CD4-positive, CD25-positive, alpha-beta regulatory T cell (primary cell): ENCODE results near the gene PRR12. TPM values are rescaled to one million over a fixed set of nuclear protein-coding genes. Genes with fewer than 3 reads are reported as not detected.

ENCODE experiments used
- ATAC-seq, 2 donors: fragments of 150-1000 bp; cut with Tn5 transposase; one replicate each; pipeline ENCODE4 v1.10.0; 2021; ENCODE audit warnings: low read depth in 2 of 2, moderate number of reproducible peaks in 2 of 2, moderate library complexity in 1 of 2
- DNase-seq, 3 donors: peaks; one replicate each; pipeline versions ENCODE4 v3.0.0 to v3.0.0-alpha.2; 2012 to 2022; ENCODE audit warnings: mixed read lengths in 1 of 3
- H3K27ac ChIP-seq: one replicate; pipeline ENCODE4 v1.7.0; 2013; ENCODE audit warnings: mild to moderate bottlenecking, low read length; ENCODE audit not compliant: insufficient read depth, poor library complexity, severe bottlenecking
- H3K27me3 ChIP-seq: one replicate; pipeline ENCODE4 v1.7.0; 2013; ENCODE audit warnings: low read length; ENCODE audit not compliant: control insufficient read depth, insufficient read depth
- H3K36me3 ChIP-seq: one replicate; pipeline ENCODE4 v1.7.0; 2013; ENCODE audit warnings: mild to moderate bottlenecking, low read length, moderate library complexity; ENCODE audit not compliant: control insufficient read depth, insufficient read depth
- H3K4me1 ChIP-seq: 2 replicates; pipeline ENCODE4 v1.7.0; 2013; ENCODE audit warnings: mild to moderate bottlenecking, low read length; ENCODE audit not compliant: insufficient read depth, control insufficient read depth, poor library complexity, severe bottlenecking
- H3K4me3 ChIP-seq: one replicate; pipeline ENCODE4 v1.7.0; 2013; ENCODE audit warnings: low read depth, mild to moderate bottlenecking, low read length, moderate library complexity
- H3K9me3 ChIP-seq, 2 experiments: 1 replicate in 1 of 2; 2 replicates in 1 of 2; pipeline ENCODE4 v1.7.0; 2013; ENCODE audit warnings: low read length in 2 of 2, mild to moderate bottlenecking in 1 of 2, moderate library complexity in 1 of 2; ENCODE audit not compliant: control insufficient read depth in 2 of 2
- H3K27ac Mint-ChIP-seq, 3 donors: one replicate each; pipeline ENCODE4 v1.8.0; 2020 to 2022; ENCODE audit warnings: mild to moderate bottlenecking in 3 of 3, mixed read lengths in 3 of 3, moderate library complexity in 2 of 3
- H3K27me3 Mint-ChIP-seq: one replicate; pipeline ENCODE4 v1.8.0; 2022; ENCODE audit warnings: mild to moderate bottlenecking, mixed read lengths
- H3K36me3 Mint-ChIP-seq: one replicate; pipeline ENCODE4 v1.8.0; 2020; ENCODE audit warnings: mixed read lengths
- H3K4me1 Mint-ChIP-seq, 4 donors: one replicate each; pipeline ENCODE4 v1.8.0; 2020 to 2022; ENCODE audit warnings: mixed read lengths in 4 of 4, mild to moderate bottlenecking in 1 of 4
- H3K4me3 Mint-ChIP-seq, 4 donors: one replicate each; pipeline ENCODE4 v1.8.0; 2020 to 2022; ENCODE audit warnings: mild to moderate bottlenecking in 4 of 4, mixed read lengths in 4 of 4, moderate library complexity in 3 of 4
- H3K9me3 Mint-ChIP-seq, 7 donors: one replicate each; pipeline ENCODE4 v1.8.0; 2020 to 2022; ENCODE audit warnings: mixed read lengths in 7 of 7, mild to moderate bottlenecking in 3 of 7, moderate library complexity in 2 of 7
- polyA plus RNA-seq, 4 donors: library from polyadenylated mRNA; unstranded; fragments of 300-500 nt; fragmentation: Illumina TruSeq; gene quantifications; one replicate each; pipeline ENCODE4 v1.2.3, GENCODE V29; 2021
- total RNA-seq: library from RNA; stranded (reverse); gene quantifications from one replicate; pipeline ENCODE4 v1.2.3, GENCODE V29; 2022

PRR12 gene
- total and polyA plus RNA-seq, 5 donors from 2014 or later: 0.05 to 50.2 (median 0.17) TPM

DNA sequence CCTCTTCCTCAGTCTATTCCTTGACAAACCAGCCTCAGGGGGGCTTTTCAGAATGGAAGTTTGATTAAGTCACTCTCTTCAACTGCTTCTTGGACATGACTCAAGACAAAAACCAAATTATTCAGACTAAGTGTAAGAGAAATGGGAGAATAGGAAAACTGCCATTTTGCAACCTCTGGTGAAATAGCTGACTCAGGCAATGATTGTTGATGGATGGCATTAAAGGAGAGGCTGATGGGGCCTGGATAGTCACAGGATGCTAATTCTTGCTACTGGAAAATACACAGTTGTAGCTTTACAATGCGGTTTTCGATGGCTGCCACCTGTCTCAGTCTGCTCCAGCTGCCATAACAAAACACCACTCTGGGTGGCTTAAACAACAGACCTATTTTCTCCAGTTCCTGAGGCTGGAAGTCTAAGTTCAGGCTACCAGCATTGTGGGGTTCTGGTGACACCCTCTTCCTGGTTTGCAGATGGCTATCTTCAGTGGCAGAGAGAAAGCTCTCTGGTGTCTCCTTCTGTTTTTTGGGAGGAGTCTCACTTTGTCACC, 16.7 kb upstream of the PRR12 start:
- no peaks in the 10 kb centered on the region for H3K27me3 Mint-ChIP-seq
- H3K27ac Mint-ChIP-seq: peak overlapping the region in 2 of 3 donors; percentile 8 to 91

DNA sequence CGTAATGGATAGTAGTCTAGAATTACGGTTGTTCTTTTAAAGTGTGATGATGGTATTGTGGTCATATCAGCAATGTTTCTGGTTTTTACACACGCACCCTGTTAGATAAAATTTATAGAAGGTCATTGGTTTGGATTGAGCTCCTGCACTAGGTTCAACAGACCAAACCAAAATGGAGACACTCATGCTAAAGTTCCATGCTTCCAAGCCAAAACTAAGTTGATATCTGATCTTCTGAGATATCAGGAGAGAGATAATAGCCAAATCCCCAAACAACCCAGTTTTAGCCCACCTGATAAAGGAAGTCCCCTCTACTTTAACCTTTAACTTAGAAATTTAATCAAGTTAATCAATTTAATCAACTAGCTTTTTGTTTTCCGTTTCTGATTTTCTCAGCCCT, 11.8 kb upstream of the PRR12 start:
- no peak for ATAC-seq
- Histone ChIP-seq H3K27ac (peak overlapping the region; percentile 15), H3K4me3 (peak overlapping the region; percentile 94), H3K9me3 (no peaks in the 10 kb centered on the region), H3K27me3 (no peaks in the 10 kb centered on the region), H3K36me3 (peaks cover 24% of the 10 kb centered on the region), H3K4me1 (peaks cover 28% of the 10 kb centered on the region)
- no peaks in the 10 kb centered on the region for H3K27me3 Mint-ChIP-seq
- H3K36me3 Mint-ChIP-seq: peaks cover 8% of the 10 kb centered on the region
- H3K4me1 Mint-ChIP-seq: peaks cover 16 to 43% (median 28%) of the 10 kb centered on the region in 4 donors
- H3K4me3 Mint-ChIP-seq: peak overlapping the region; percentile 88 to 97 (median 95)
- peaks cover 0 to 1% (median 0%) of the 10 kb centered on the region in 7 donors for H3K9me3 Mint-ChIP-seq
- H3K27ac Mint-ChIP-seq: peak overlapping the region; percentile 11 to 100 (median 92)
- DNase-seq: no peak

More for the DNA sequence above, 16.7 kb upstream of the PRR12 start:
- DNase-seq (no peak), ATAC-seq (no peak)
- peaks cover 17 to 59% (median 36%) of the 10 kb centered on the region in 4 donors for H3K4me1 Mint-ChIP-seq
- Histone ChIP-seq H3K27me3 (no peaks in the 10 kb centered on the region), H3K27ac (no peak overlapping the region), H3K4me1 (peaks cover 33% of the 10 kb centered on the region), H3K36me3 (peaks cover 33% of the 10 kb centered on the region), H3K4me3 (no peak overlapping the region), H3K9me3 (no peaks in the 10 kb centered on the region)
- H3K9me3 Mint-ChIP-seq: no peaks in the 10 kb centered on the region
- H3K36me3 Mint-ChIP-seq: peaks cover 17% of the 10 kb centered on the region
- no peak overlapping the region for H3K4me3 Mint-ChIP-seq

DNA sequence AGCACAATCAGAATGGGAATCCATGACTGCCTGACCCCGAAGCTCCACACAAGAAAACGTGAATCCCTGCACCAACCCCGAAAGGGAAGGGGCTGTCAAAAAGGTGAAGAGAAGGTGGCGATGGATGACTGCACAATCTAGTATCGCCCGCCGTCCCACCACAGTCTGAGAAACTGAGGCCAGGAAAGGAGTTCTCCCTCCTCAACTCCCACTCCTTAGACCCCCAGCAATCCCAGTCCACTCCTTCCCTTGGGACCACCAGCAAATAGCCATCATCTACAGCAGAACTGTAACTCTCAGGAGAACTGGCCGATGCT, 11.1 kb upstream of the PRR12 start:
- DNase-seq (no peak), ATAC-seq (no peak)
- peaks cover 6% of the 10 kb centered on the region for H3K36me3 Mint-ChIP-seq
- Histone ChIP-seq H3K36me3 (peaks cover 19% of the 10 kb centered on the region), H3K27me3 (no peaks in the 10 kb centered on the region), H3K27ac (peak overlapping the region; percentile 71), H3K4me3 (peak overlapping the region; percentile 94), H3K4me1 (peaks cover 28% of the 10 kb centered on the region), H3K9me3 (no peaks in the 10 kb centered on the region)
- H3K27ac Mint-ChIP-seq: peak overlapping the region; percentile 92 to 100 (median 96)
- H3K4me1 Mint-ChIP-seq: peaks cover 16 to 40% (median 28%) of the 10 kb centered on the region in 4 donors
- H3K4me3 Mint-ChIP-seq: peak overlapping the region; percentile 88 to 97 (median 95)
- H3K27me3 Mint-ChIP-seq: no peaks in the 10 kb centered on the region
- peaks cover 0 to 1% (median 0%) of the 10 kb centered on the region in 7 donors for H3K9me3 Mint-ChIP-seq

DNA sequence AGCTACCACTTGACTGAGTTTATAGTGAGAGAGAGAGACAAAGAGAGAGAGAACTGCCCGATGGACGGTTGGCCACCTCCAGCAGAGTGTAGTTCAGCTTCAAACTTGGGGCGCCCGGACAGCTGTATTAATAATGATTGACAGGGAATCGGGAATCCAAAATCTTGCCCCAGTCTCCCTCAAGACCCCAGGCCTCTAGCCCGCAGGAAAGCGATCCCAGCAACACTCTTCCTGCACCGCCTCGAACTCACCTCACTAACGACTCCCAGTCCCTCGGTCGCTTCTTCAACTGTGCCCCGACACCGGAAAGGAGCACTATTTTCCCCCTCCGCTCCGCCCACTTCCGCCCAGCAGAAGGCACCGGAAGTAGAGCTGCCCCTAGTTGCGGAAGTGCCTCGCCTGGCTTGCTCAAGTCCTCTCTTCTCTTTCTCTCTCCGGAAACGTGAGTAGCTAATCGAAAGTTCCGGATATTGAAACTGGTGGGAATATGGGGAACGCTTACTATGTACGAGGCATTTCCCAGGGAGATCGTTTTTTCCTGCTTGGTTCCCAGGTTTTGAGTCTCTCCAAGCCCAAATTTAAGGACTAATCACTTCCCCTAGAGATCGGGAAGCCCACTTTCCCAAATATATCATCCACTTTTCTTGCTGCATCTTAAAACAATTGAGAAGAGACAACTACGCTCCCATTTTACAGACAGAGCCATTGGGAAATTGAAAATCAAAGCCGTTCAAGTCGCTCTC, 10.5 kb upstream of the PRR12 start, which contains the start of gene NOSIP:
TSS of gene NOSIP (minus strand) at position 293 of the 743 bp plus-strand sequence. CDS start 19,865 bp downstream, outside the sequence.
- Mint-ChIP-seq H3K27ac (peak within 1 kb of the TSS; percentile 92 to 100 (median 96)), H3K4me1 (peaks cover 16 to 40% (median 28%) of the 10 kb centered on the region in 4 donors), H3K36me3 (peaks cover 6% of the 10 kb centered on the region), H3K4me3 (peak within 1 kb of the TSS; percentile 88 to 97 (median 95)), H3K27me3 (no peaks in the 10 kb centered on the region), H3K9me3 (peaks cover 0 to 1% (median 0%) of the 10 kb centered on the region in 7 donors)
- peaks cover 15% of the 10 kb centered on the region for H3K36me3 ChIP-seq
- peak; percentile 94 to 98 (median 95) for DNase-seq
- H3K27me3 ChIP-seq: no peaks in the 10 kb centered on the region
- peak within 1 kb of the TSS; percentile 94 for H3K4me3 ChIP-seq
- peak within 1 kb of the TSS; percentile 71 for H3K27ac ChIP-seq
- no peaks in the 10 kb centered on the region for H3K9me3 ChIP-seq
- H3K4me1 ChIP-seq: peaks cover 28% of the 10 kb centered on the region
- ATAC-seq: peak; percentile 98 to 100

DNA sequence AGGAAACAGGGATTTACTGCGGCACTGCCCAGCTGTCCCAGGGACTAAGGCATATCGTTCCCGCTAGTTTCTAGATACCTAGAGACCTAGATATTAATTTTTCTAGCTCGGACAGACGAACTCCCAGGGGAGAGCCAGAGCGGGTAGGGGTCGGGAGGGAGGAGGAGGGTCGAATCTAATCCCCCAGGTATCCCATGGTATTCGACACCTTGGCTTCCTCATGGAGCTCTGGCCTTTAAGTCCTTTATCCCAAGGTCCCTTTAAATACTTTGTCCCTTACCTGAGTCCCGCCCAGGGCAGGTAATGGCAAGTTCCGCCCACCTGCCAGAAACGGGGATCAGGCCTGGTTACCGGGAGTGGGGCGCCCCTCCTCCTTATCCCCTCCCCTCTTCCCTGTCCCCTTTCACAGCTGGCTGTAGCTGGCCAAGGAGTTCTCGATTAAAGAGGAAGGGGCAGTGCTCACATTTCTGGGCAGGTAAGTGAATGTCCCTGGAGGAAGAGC, 9.9 kb upstream of the PRR12 start, which contains the start of gene PRRG2:
TSS of gene PRRG2 (plus strand) at position 310 of the 502 bp plus-strand sequence. CDS start 1,904 bp downstream, outside the sequence.
- H3K27me3 Mint-ChIP-seq: no peaks in the 10 kb centered on the region
- H3K36me3 ChIP-seq: peaks cover 10% of the 10 kb centered on the region
- DNase-seq: no peak
- ATAC-seq: no peak
- H3K9me3 Mint-ChIP-seq: peaks cover 0 to 1% (median 0%) of the 10 kb centered on the region in 7 donors
- no peaks in the 10 kb centered on the region for H3K9me3 ChIP-seq
- peak within 1 kb of the TSS; percentile 71 for H3K27ac ChIP-seq
- peak within 1 kb of the TSS; percentile 88 to 97 (median 95) for H3K4me3 Mint-ChIP-seq
- H3K27me3 ChIP-seq: no peaks in the 10 kb centered on the region
- H3K4me1 Mint-ChIP-seq: peaks cover 16 to 39% (median 28%) of the 10 kb centered on the region in 4 donors
- peak within 1 kb of the TSS; percentile 92 to 100 (median 96) for H3K27ac Mint-ChIP-seq
- peaks cover 6% of the 10 kb centered on the region for H3K36me3 Mint-ChIP-seq
- H3K4me1 ChIP-seq: peaks cover 28% of the 10 kb centered on the region
- peak within 1 kb of the TSS; percentile 94 for H3K4me3 ChIP-seq

DNA sequence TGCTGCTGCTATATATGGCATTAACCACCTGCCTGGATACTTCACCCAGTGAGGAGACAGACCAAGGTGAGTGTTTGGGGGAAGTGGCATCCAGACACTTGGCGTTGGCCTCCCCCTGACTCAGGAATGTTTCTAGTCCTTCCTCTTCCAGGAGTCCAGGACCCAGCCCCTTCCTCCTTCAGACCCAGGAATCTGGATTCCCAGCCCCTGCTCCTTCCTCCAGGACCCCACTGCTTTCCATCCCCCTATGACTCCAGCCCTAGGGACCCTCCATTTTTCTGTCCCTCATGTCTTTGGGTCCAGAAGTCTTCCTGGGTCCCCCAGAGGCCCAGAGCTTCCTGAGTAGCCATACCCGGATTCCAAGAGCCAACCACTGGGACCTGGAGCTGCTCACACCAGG, 7.7 kb upstream of the PRR12 start:
- no peaks in the 10 kb centered on the region for H3K36me3 Mint-ChIP-seq
- ATAC-seq: no peak
- H3K4me3 ChIP-seq: no peak overlapping the region
- H3K4me3 Mint-ChIP-seq: no peak overlapping the region
- no peak overlapping the region for H3K27ac ChIP-seq
- H3K4me1 Mint-ChIP-seq: peaks cover 16 to 26% (median 21%) of the 10 kb centered on the region in 4 donors
- peaks cover 2% of the 10 kb centered on the region for H3K36me3 ChIP-seq
- peaks cover 24% of the 10 kb centered on the region for H3K4me1 ChIP-seq
- no peaks in the 10 kb centered on the region for H3K27me3 ChIP-seq
- H3K9me3 Mint-ChIP-seq: peaks cover 0 to 1% (median 0%) of the 10 kb centered on the region in 7 donors
- no peak overlapping the region for H3K27ac Mint-ChIP-seq
- no peak for DNase-seq
- H3K9me3 ChIP-seq: no peaks in the 10 kb centered on the region
- no peaks in the 10 kb centered on the region for H3K27me3 Mint-ChIP-seq

DNA sequence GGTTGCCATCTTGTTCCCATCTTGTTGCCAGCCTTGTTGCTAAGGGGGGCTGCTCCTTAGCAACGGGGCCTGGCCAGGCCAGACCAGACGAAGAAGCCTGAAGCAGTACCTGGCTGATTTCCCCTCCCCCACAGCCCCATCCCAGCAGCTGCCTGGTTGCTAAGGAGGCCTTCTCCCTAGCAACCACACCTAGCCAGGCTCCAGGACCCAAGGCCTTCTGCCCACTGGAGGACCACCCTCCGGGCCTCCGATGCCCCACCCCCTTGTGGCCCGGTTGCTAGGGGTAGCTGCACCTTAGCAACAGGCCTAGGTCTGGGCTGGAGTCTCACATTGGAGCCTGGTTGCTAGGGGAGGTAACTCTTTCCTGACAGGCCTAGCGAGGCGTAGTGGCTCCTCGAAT, 6.0 kb upstream of the PRR12 start:
- Histone ChIP-seq H3K36me3 (no peaks in the 10 kb centered on the region), H3K4me1 (peaks cover 15% of the 10 kb centered on the region), H3K27me3 (no peaks in the 10 kb centered on the region), H3K4me3 (no peak overlapping the region), H3K9me3 (no peaks in the 10 kb centered on the region), H3K27ac (no peak overlapping the region)
- Mint-ChIP-seq H3K27ac (no peak overlapping the region), H3K9me3 (peaks cover 0 to 1% (median 0%) of the 10 kb centered on the region in 7 donors), H3K4me3 (peak overlapping the region in 1 of 4 donors; percentile 28), H3K4me1 (peaks cover 6 to 23% (median 14%) of the 10 kb centered on the region in 4 donors), H3K27me3 (peaks cover 7% of the 10 kb centered on the region), H3K36me3 (no peaks in the 10 kb centered on the region)
- ATAC-seq (no peak), DNase-seq (no peak)
